GM19438 (cell line): ENCODE data around the gene RNU5B-1.

Source experiments
- ATAC-seq: cut with Tn5 transposase; IDR thresholded peaks from one replicate; pipeline ENCODE4 v1.9.1; 2021; ENCODE audit warnings: low read depth; ENCODE audit not compliant: unreplicated experiment

RNU5B-1 gene

GRCh38 chr15:65287520-65287855 is 17.0 kb upstream of the RNU5B-1 start:
- ATAC-seq, result no peak

- ATAC-seq, result no peak
Measured at GRCh38 chr15:65289261-65289854, 15.1 kb upstream of the RNU5B-1 start.

- no peak for ATAC-seq
Measured at GRCh38 chr15:65290228-65290627, 14.2 kb upstream of the RNU5B-1 start.

- no peak for ATAC-seq
Measured at GRCh38 chr15:65292938-65293518, 11.4 kb upstream of the RNU5B-1 start.

GRCh38 chr15:65298731-65299130 is 5.7 kb upstream of the RNU5B-1 start:
- no peak for ATAC-seq

GRCh38 chr15:65300924-65301441 is 3.5 kb upstream of the RNU5B-1 start:
- no peak for ATAC-seq

- no peak for ATAC-seq
Measured at GRCh38 chr15:65302061-65302460, 2.4 kb upstream of the RNU5B-1 start.

GRCh38 chr15:65303687-65304380 is 643 bp upstream of the RNU5B-1 start:
- ATAC-seq, result peak; percentile 14

GRCh38 chr15:65305150-65305758 is 777 bp downstream of the RNU5B-1 start:
- ATAC-seq, result peak; percentile 26

- no peak for ATAC-seq
Measured at GRCh38 chr15:65305776-65306175, 1.3 kb downstream of the RNU5B-1 start.

- no peak for ATAC-seq
Measured at GRCh38 chr15:65306551-65306950, 2.1 kb downstream of the RNU5B-1 start.

- no peak for ATAC-seq
Measured at GRCh38 chr15:65307978-65308377, 3.5 kb downstream of the RNU5B-1 start.

- no peak for ATAC-seq
Measured at GRCh38 chr15:65309882-65310418, 5.5 kb downstream of the RNU5B-1 start.

- ATAC-seq, result no peak
Measured at GRCh38 chr15:65310431-65311137, 6.1 kb downstream of the RNU5B-1 start.

GRCh38 chr15:65311760-65312159 is 7.3 kb downstream of the RNU5B-1 start:
- ATAC-seq, result no peak

GRCh38 chr15:65312400-65312916 is 8.0 kb downstream of the RNU5B-1 start:
- ATAC-seq, result no peak

- ATAC-seq, result no peak
Measured at GRCh38 chr15:65318870-65319356, 14.4 kb downstream of the RNU5B-1 start.

- ATAC-seq, result no peak
Measured at GRCh38 chr15:65323071-65323511, 18.6 kb downstream of the RNU5B-1 start.

- no peak for ATAC-seq
Measured at GRCh38 chr15:65326117-65326526, 21.6 kb downstream of the RNU5B-1 start.

- ATAC-seq, result no peak
Measured at GRCh38 chr15:65326818-65327217, 22.3 kb downstream of the RNU5B-1 start.
